Stimulated activated CD8-positive, alpha-beta memory T cell treated with anti-CD3 and anti-CD28 coated beads, Interleukin-12 subunit alpha, Interleukin-12 subunit beta, amount 100 ng/mL, for 24 hours (primary cell): ENCODE results near the gene HDC.

Experiments used
- DNase-seq: peaks from one replicate; pipeline ENCODE4 v3.0.0-alpha.2; 2020; ENCODE audit errors: extremely low read depth

HDC gene

DNA sequence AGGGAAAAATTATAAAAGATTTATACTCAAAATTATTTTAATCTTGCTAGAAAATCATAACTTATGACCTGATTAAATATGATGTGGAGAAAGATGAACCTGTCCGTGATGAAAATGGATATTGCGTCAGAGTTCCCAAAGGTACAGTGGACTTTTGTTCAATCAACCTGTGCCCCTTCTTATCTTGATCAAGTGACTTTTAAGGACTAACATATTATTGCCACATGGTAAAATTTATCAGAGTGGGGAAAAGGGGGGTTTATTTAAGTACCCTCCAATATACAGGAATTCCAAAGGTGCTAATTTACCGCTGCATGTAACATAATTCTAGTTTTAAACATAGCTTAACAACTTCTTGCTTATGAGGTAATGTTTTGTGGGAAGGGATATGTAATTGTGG lies 39.6 kb downstream of the HDC start:
- DNase-seq, result no peak

GRCh38 chr15:50225057-50225456 lies 40.5 kb downstream of the HDC start:
- no peak for DNase-seq

DNA sequence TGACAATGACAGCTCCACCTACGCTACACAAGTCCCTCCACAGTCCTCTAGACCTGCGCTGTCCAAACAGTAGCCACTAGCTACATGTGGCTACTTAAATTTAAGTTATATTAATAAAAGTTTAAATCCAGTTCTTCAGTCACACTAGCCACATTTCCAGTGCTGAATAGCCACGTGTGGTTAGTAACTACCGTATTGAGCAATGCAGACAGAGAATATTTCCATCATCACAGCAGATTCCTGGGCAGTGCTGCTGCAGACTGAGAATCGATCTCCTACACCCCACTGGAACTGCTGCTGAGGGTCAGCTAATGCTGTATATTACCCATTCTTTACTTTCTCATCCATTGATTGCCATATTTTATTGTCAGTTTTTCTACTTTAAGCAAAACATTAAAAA lies 40.9 kb downstream of the HDC start:
- no peak for DNase-seq

DNA sequence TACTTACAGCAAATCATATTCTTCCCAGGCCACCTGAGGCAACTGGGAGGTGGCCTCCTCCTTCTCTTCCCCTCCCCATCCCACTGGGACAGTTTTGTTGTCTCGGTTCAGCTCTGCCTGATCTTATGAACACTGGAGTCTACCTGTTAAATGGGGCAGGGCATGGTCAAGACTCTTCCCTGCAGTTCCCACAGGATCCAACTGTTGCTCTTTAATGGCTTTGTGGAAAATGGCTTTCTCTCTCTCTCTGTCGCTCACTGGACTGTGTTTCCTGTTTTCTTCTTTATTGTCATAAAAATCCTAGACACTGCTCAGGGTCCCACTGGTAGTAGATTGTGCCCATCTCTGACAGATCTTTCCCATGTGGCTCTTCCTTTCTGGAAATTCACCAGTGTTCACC lies 43.3 kb downstream of the HDC start:
- DNase-seq, result no peak

- no peak for DNase-seq
Measured at GRCh38 chr15:50219820-50220219, 45.7 kb downstream of the HDC start.

GRCh38 chr15:50218691-50219090 lies 46.8 kb downstream of the HDC start:
- DNase-seq, result no peak

- no peak for DNase-seq
Measured at GRCh38 chr15:50218291-50218690, 47.2 kb downstream of the HDC start.

DNA sequence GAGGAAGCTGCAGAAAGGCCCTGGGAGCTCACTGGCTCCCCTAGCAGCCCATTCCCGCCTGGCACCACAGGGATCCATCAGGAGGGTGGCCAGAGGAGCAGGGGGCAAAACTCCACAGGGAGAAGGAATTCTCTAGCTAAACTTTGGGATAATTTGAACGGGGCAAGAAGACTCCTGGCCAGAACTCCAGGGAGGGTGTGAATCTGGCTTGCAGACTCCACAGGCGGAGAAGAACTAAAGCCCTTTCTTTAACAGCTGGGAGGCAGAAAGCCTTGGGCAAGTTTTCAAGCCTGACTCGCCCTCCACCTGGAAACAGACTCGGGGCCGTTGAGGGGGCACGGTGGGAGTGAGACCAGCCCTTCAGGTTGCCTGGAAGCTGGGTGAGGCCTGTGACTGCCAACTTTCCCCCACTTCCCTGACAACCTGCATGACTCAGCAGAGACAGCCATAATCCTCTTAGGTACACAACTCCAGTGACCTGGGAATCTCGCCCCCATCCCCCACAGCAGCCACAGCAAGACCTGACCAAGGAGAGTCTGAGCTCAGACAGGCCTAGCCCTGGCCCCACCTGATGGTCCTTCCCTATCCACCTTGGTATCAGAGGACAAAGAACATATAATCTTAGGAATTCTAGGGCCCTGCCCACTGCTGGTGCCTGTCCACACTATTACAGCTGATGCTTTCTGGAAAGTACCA lies 54.9 kb downstream of the HDC start:
- DNase-seq, result no peak

DNA sequence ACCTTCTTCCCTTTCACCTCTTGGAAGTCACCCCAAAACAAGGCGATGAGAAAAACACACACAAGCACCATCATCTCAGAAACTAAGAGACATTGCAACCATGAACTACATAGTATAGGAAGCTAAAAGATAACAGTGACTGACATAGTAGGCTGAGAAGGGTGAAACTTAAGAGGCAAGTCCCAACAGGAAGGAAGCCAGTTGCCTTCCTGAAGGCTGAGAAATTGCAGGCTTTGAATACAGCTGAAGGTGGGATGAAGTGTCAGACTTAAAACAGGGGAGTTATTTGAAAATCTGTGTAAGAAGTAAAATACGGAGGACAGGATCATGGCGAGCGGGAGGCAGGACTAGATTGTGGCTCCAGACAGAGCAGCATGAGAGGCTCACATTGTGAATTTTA lies 55.7 kb downstream of the HDC start:
- DNase-seq, result no peak

DNA sequence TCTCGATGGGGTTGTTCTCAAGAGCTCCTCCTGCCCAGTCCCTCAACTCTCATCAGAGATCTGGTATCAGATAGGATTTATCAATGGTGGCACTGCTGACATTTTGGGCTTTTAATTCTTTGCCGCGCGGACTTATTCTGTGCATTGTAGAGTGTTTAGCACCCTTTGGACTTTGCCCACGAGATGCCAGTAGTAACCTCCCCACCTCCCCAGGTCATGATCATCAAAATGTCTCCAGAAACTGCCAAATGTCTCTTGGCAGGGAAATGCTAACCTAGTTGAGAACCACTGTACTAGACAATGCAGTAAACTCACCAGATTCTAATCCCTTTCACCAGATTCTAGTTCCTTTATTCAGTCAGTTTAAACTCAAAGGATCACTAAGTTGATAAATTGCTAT lies 59.5 kb downstream of the HDC start:
- no peak for DNase-seq

GRCh38 chr15:50202003-50202402 lies 63.5 kb downstream of the HDC start:
- no peak for DNase-seq

- DNase-seq, result no peak
Measured at GRCh38 chr15:50192926-50193620, 72.5 kb downstream of the HDC start.

DNA sequence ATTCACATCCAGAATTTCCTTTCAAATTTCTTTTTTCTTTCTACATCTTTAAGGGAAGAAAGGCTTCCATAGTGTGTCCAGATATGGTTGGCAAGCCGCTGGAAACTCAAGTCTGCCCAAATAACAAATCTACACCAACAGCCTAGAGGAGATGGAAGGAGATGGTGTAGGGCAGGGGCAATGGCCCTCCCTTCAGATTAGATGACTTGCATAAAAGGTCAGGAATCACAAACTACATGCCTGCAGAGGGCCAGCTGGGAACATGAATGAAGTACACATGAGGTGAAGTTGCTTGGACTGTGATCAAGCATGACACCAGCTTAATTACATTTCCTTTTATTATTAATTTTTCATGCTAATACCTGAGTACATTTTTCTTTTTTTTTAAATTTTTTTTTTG lies 73.4 kb downstream of the HDC start:
- DNase-seq, result no peak
